Loucy (cell line): ENCODE results near the gene PLXNA2.

Experiments
- EZH2phosphoT487 ChIP-seq: fragments of 200-600 bp; IDR thresholded peaks from 2 replicates; pipeline ENCODE4 v1.6.1; 2018; ENCODE audit warnings: antibody characterized with exemption, mild to moderate bottlenecking, moderate library complexity, borderline replicate concordance
- TF ChIP-seq, protein P1 (sequence below): fragments of 200-600 bp; sonication (generic); conservative IDR thresholded peaks from 2 replicates; pipeline ENCODE4 v1.5.1; 2014; ENCODE audit warnings: mild to moderate bottlenecking, antibody characterized with exemption, low read length

DNA sequence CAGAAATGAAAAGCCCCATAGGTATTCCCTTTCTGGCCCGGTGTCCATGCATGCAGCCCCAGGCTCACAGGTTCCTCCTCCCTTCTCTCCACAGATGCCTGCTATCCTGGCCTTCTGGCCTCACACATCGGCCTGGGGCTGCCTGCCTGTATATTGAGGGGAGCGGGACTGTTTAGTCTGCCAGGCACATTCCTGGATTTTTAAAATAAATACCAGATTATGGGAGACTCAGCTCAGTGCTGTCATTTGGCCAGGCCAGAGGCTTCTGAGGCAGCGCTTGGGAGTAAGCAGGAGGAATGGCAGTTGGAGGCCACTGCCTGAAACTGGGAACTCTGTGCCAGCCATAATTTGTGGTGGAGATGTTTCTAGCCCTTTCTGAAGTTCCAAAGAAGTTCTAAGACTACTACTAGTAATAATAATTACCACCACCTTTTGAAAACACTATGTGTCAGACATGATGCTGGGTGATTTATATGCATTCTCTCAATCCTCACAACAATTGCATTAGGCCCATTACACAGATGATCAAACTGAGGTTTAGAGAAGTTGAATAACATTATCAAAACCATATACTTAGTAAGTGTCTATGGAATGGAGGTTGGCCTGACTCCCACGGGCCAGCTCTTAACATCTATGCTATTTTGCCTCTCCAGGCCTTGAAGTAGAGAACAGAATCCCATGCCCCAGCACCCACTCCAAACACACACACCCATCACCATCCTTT, 107.6 kb downstream of the PLXNA2 start:
- TF ChIP-seq, protein P1, sequence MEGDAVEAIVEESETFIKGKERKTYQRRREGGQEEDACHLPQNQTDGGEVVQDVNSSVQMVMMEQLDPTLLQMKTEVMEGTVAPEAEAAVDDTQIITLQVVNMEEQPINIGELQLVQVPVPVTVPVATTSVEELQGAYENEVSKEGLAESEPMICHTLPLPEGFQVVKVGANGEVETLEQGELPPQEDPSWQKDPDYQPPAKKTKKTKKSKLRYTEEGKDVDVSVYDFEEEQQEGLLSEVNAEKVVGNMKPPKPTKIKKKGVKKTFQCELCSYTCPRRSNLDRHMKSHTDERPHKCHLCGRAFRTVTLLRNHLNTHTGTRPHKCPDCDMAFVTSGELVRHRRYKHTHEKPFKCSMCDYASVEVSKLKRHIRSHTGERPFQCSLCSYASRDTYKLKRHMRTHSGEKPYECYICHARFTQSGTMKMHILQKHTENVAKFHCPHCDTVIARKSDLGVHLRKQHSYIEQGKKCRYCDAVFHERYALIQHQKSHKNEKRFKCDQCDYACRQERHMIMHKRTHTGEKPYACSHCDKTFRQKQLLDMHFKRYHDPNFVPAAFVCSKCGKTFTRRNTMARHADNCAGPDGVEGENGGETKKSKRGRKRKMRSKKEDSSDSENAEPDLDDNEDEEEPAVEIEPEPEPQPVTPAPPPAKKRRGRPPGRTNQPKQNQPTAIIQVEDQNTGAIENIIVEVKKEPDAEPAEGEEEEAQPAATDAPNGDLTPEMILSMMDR, result no peak
- no peak for TF ChIP-seq EZH2phosphoT487
